NT2/D1 (cell line): ENCODE data around the gene TBC1D32.

Experiments
- YY1 ChIP-seq: IDR thresholded peaks from 2 replicates; pipeline ENCODE4 v1.6.1; 2011; ENCODE audit not compliant: insufficient read length, insufficient read depth
- ZNF274 ChIP-seq: IDR thresholded peaks from 2 replicates; pipeline ENCODE4 v1.6.1; 2011; ENCODE audit warnings: mild to moderate bottlenecking, low read depth, low read length

- TF ChIP-seq YY1 (no peak), ZNF274 (no peak)
Measured at GRCh38 chr6:121376411-121376810, 42.1 kb upstream of the TBC1D32 start.
